H1 (cell line): ENCODE measurements around the gene CCNI. TPM values are rescaled to one million over a fixed set of nuclear protein-coding genes. Genes with fewer than 3 reads are reported as not detected.

Experiments used
- CTCF ChIA-PET: fragments of 300-600 bp; sonication (Branson Sonifier 250); formaldehyde crosslinking; loops from one replicate; lab custom pipeline; 2021; ENCODE audit not compliant: partially characterized antibody; lab: Charles Lee
- POLR2A ChIA-PET: fragments of 300-600 bp; sonication (Branson Sonifier 250); formaldehyde crosslinking; loops from one replicate; lab custom pipeline; 2021; ENCODE audit warnings: inconsistent platforms; ENCODE audit not compliant: partially characterized antibody; lab: Charles Lee
- DNase-seq, 2 experiments: peaks; one replicate each; pipeline versions ENCODE4 v3.0.0 to v3.0.0-alpha.2; 2010 to 2022; ENCODE audit warnings: low spot score in 2 of 2, low read depth in 1 of 2, mixed read lengths in 1 of 2
- FAIRE-seq: peaks from 2 replicates; lab custom pipeline; 2011; peaks lifted over from hg19 to GRCh38; lab: Jason Lieb, UNC
- H2AFZ ChIP-seq: 2 replicates; pipeline ENCODE4 v1.8.1; 2012; ENCODE audit warnings: low read length, inconsistent platforms
- H2AK5ac ChIP-seq: 2 replicates; pipeline ENCODE4 v1.6.1; 2013; ENCODE audit warnings: low read depth, low read length
- H2BK120ac ChIP-seq: replicated peaks from 2 replicates; pipeline ENCODE3; 2013; ENCODE audit warnings: low read depth, low read length, inconsistent platforms
- H2BK12ac ChIP-seq: 2 replicates; pipeline ENCODE4 v1.6.1; 2013; ENCODE audit warnings: low read depth, low read length
- H2BK15ac ChIP-seq: 2 replicates; pipeline ENCODE4 v1.6.1; 2013; ENCODE audit warnings: low read length
- H2BK20ac ChIP-seq: 2 replicates; pipeline ENCODE4 v1.6.1; 2013; ENCODE audit warnings: low read length
- H2BK5ac ChIP-seq: 2 replicates; pipeline ENCODE4 v1.6.1; 2013; ENCODE audit warnings: low read depth, low read length
- H3K14ac ChIP-seq: 2 replicates; pipeline ENCODE4 v1.6.1; 2013; ENCODE audit warnings: inconsistent platforms; ENCODE audit not compliant: insufficient read length
- H3K18ac ChIP-seq: 2 replicates; pipeline ENCODE4 v1.6.1; 2013; ENCODE audit warnings: low read length; ENCODE audit errors: extremely low read depth
- H3K23ac ChIP-seq: 2 replicates; pipeline ENCODE4 v1.6.1; 2013; ENCODE audit warnings: inconsistent platforms; ENCODE audit not compliant: insufficient read length
- H3K23me2 ChIP-seq: 2 replicates; pipeline ENCODE4 v1.6.1; 2013; ENCODE audit warnings: low read depth, low read length
- H3K27ac ChIP-seq: 2 replicates; pipeline ENCODE4 v1.6.1; 2011; ENCODE audit warnings: low read depth, low read length, inconsistent platforms
- H3K27me3 ChIP-seq, 4 experiments: replicated peaks in 1 of 4; 1 replicate in 1 of 4; 2 replicates in 3 of 4; pipeline versions ENCODE4 v1.6.1 to v1.8.1; 2011 to 2013; ENCODE audit warnings: low read length in 3 of 4, mild to moderate bottlenecking in 3 of 4, inconsistent platforms in 2 of 4, mixed read lengths in 2 of 4, moderate library complexity in 1 of 4; ENCODE audit not compliant: control insufficient read depth in 3 of 4, insufficient read depth in 3 of 4; ENCODE audit errors: extremely low read depth in 1 of 4
- H3K36me3 ChIP-seq, 4 experiments: 2 replicates each; pipeline versions ENCODE4 v1.6.1 to v1.8.1; 2011 to 2013; ENCODE audit warnings: mild to moderate bottlenecking in 4 of 4, low read length in 3 of 4, moderate library complexity in 2 of 4, control low read depth in 1 of 4, inconsistent platforms in 1 of 4; ENCODE audit not compliant: insufficient read depth in 4 of 4, control insufficient read depth in 2 of 4
- H3K4ac ChIP-seq: replicated peaks from 2 replicates; pipeline ENCODE3; 2013; ENCODE audit warnings: low read length, low read depth, mixed read lengths, inconsistent platforms; ENCODE audit not compliant: insufficient read length
- H3K4me1 ChIP-seq, 4 experiments: replicated peaks in 1 of 4; 1 replicate in 1 of 4; 2 replicates in 3 of 4; pipeline versions ENCODE4 v1.6.1 to v1.8.1; 2011 to 2013; ENCODE audit warnings: low read length in 3 of 4, inconsistent platforms in 2 of 4, mixed read lengths in 1 of 4; ENCODE audit not compliant: insufficient read depth in 4 of 4, control insufficient read depth in 3 of 4
- H3K4me2 ChIP-seq, 2 experiments: 2 replicates each; pipeline versions ENCODE4 v1.6.1 to v1.8.1; 2011 to 2013; ENCODE audit warnings: low read depth in 2 of 2, low read length in 2 of 2, control low read depth in 1 of 2, inconsistent platforms in 1 of 2, mild to moderate bottlenecking in 1 of 2; ENCODE audit not compliant: insufficient read depth in 1 of 2
- H3K4me3 ChIP-seq, 4 experiments: fragments of 200-600, 300-600 bp in 1 of 4; sonication (generic), shearing (Covaris generic), sonication (Bioruptor Twin) in 1 of 4; 2 replicates each; pipeline versions ENCODE4 v1.5.1 to v1.8.1; 2011 to 2016; ENCODE audit warnings: low read length in 4 of 4, low read depth in 3 of 4, control low read depth in 2 of 4, inconsistent platforms in 2 of 4, mild to moderate bottlenecking in 2 of 4, mixed read lengths in 1 of 4, moderate library complexity in 1 of 4; ENCODE audit not compliant: insufficient read depth in 2 of 4; ENCODE audit errors: extremely low read depth in 1 of 4
- H3K56ac ChIP-seq: replicated peaks from 2 replicates; pipeline ENCODE3; 2013; ENCODE audit warnings: low read depth, mild to moderate bottlenecking, mixed read lengths, low read length, inconsistent platforms; ENCODE audit not compliant: insufficient read length
- H3K79me1 ChIP-seq: 2 replicates; pipeline ENCODE4 v1.6.1; 2013; ENCODE audit warnings: low read depth, low read length, control low read depth
- H3K79me2 ChIP-seq, 2 experiments: 2 replicates each; pipeline versions ENCODE4 v1.6.1 to v1.8.1; 2012 to 2013; ENCODE audit warnings: low read length in 2 of 2, mild to moderate bottlenecking in 2 of 2, inconsistent platforms in 1 of 2; ENCODE audit not compliant: insufficient read depth in 2 of 2, control insufficient read depth in 1 of 2
- H3K9ac ChIP-seq, 4 experiments: replicated peaks in 1 of 4; 1 replicate in 1 of 4; 2 replicates in 3 of 4; pipeline versions ENCODE4 v1.6.1 to v1.8.1; 2011 to 2013; ENCODE audit warnings: low read depth in 3 of 4, low read length in 3 of 4, control low read depth in 2 of 4, mild to moderate bottlenecking in 2 of 4, moderate library complexity in 2 of 4, inconsistent platforms in 1 of 4; ENCODE audit errors: extremely low read depth in 1 of 4
- H3K9me3 ChIP-seq, 2 experiments: 2 replicates each; pipeline versions ENCODE4 v1.6.1 to v1.8.1; 2012 to 2013; ENCODE audit warnings: mild to moderate bottlenecking in 2 of 2, moderate library complexity in 2 of 2, control low read depth in 1 of 2, inconsistent platforms in 1 of 2, low read depth in 1 of 2, low read length in 1 of 2, mixed read lengths in 1 of 2; ENCODE audit not compliant: insufficient read depth in 2 of 2
- H4K20me1 ChIP-seq, 2 experiments: replicated peaks in 1 of 2; 2 replicates each; pipeline versions ENCODE3 to v1.8.1; 2011 to 2013; ENCODE audit warnings: inconsistent platforms in 2 of 2, low read length in 2 of 2, mild to moderate bottlenecking in 1 of 2; ENCODE audit not compliant: insufficient read depth in 2 of 2, control insufficient read depth in 1 of 2
- H4K5ac ChIP-seq: 2 replicates; pipeline ENCODE4 v1.6.1; 2013; ENCODE audit warnings: low read length, low read depth, mixed read lengths, inconsistent platforms; ENCODE audit not compliant: insufficient read length
- H4K8ac ChIP-seq: 2 replicates; pipeline ENCODE4 v1.8.0; 2013; ENCODE audit warnings: mild to moderate bottlenecking, moderate library complexity, low read length, inconsistent platforms; ENCODE audit not compliant: insufficient read depth; ENCODE audit errors: extremely low read depth
- H4K91ac ChIP-seq: replicated peaks from 2 replicates; pipeline ENCODE3; 2013; ENCODE audit warnings: low read length, mixed read lengths, inconsistent platforms; ENCODE audit not compliant: insufficient read length
- ATF2 ChIP-seq: IDR thresholded peaks from 2 replicates; pipeline ENCODE4 v1.6.1; 2012; ENCODE audit warnings: low read length, inconsistent platforms
- BACH1 ChIP-seq: IDR thresholded peaks from 2 replicates; pipeline ENCODE4 v1.6.1; 2012; ENCODE audit warnings: low read length, improper control_type of control experiment
- CEBPB ChIP-seq: IDR thresholded peaks from 2 replicates; pipeline ENCODE4 v1.6.1; 2012; ENCODE audit warnings: low read depth, low read length
- CHD1 ChIP-seq: IDR thresholded peaks from 2 replicates; pipeline ENCODE4 v1.6.1; 2012; ENCODE audit warnings: low read depth, low read length, improper control_type of control experiment
- EGR1 ChIP-seq: IDR thresholded peaks from 2 replicates; pipeline ENCODE4 v1.6.1; 2011; ENCODE audit warnings: low read depth, low read length, borderline replicate concordance
- KDM5A ChIP-seq: fragments of 200-600 bp; IDR thresholded peaks from 2 replicates; pipeline ENCODE4 v1.7.1; 2012; ENCODE audit warnings: mild to moderate bottlenecking, low read length, inconsistent platforms, mixed read lengths
- RAD21 ChIP-seq, 2 experiments: IDR thresholded peaks in 1 of 2; conservative IDR thresholded peaks in 1 of 2; 2 replicates each; pipeline ENCODE4 v1.6.1; 2011; ENCODE audit warnings: low read depth in 2 of 2, low read length in 2 of 2, improper control_type of control experiment in 1 of 2, inconsistent platforms in 1 of 2, mild to moderate bottlenecking in 1 of 2, moderate library complexity in 1 of 2
- SIX5 ChIP-seq: IDR thresholded peaks from 2 replicates; pipeline ENCODE4 v1.6.1; 2011; ENCODE audit warnings: mild to moderate bottlenecking, low read depth, low read length
- SUZ12 ChIP-seq: fragments of 200-600 bp; sonication (generic); IDR thresholded peaks from 2 replicates; pipeline ENCODE4 v1.6.1; 2012; ENCODE audit warnings: mild to moderate bottlenecking, inconsistent platforms, low read length, moderate library complexity, mixed read lengths
- TBP ChIP-seq: IDR thresholded peaks from 2 replicates; pipeline ENCODE4 v1.6.1; 2011; ENCODE audit warnings: low read depth, low read length, improper control_type of control experiment
- WGBS, 2 experiments: shearing (Covaris generic) in 1 of 2; methylation state at CpG; one replicate each; pipeline versions ENCODE4 v1.1.6 to v1.1.7; 2013 to 2015; ENCODE audit warnings: low lambda C conversion rate in 2 of 2, mixed read lengths in 2 of 2, inconsistent platforms in 1 of 2, low coverage in 1 of 2, missing lambda C conversion rate in 1 of 2; ENCODE audit not compliant: insufficient replicate concordance in 2 of 2, insufficient coverage in 1 of 2, insufficient read length in 1 of 2; ENCODE audit errors: extremely low coverage in 1 of 2, missing lambda C conversion rate in 1 of 2; 5-methylcytosine and 5-hydroxymethylcytosine counted together
- polyA plus RNA-seq, 7 experiments: library from polyadenylated mRNA; depleted of rRNA in 3 of 7; stranded (reverse) in 5 of 7; unstranded in 2 of 7; fragments of >200 nt in 5 of 7; fragments of 200-250 nt in 2 of 7; gene quantifications; 1 replicate in 5 of 7; 2 replicates in 1 of 7; 4 replicates in 1 of 7; pipeline versions ENCODE4 v1.2.1 to v1.2.3, GENCODE V29; 2011 to 2013; ENCODE audit warnings: missing spikeins in 2 of 7, mixed read lengths in 2 of 7
- total RNA-seq: library from RNA; stranded (reverse); fragmentation: NEBNext Ultra II Directional; extraction: Animal tissue kit (Norgen Biotek cat#: 25700); gene quantifications from 2 replicates; pipeline ENCODE4 v1.2.1, GENCODE V29; 2021

Gene CCNI
- total and polyA plus RNA-seq, 2 of the 8 experiments (the other 6 are each of a cell fraction or from before 2014, with no cell fraction given) = 97.8 to 234 TPM

- H3K4me2 ChIP-seq = no peak overlapping the region
- H2BK5ac ChIP-seq = no peak overlapping the region
- H3K27ac ChIP-seq = no peak overlapping the region
- H3K4me1 ChIP-seq = peaks cover 9 to 28% (median 13%) of the 10 kb centered on the region in 4 experiments; a peak in 6 of 7 replicates
- H3K14ac ChIP-seq = no peak overlapping the region
- H3K4me3 ChIP-seq = no peak overlapping the region
- H2BK20ac ChIP-seq = no peak overlapping the region
- ChIA-PET POLR2A (interaction anchor here (0.7 to 1.1 kb wide), 2 partner anchors 9 to 19 kb away, joined by 3 to 4 read pairs; no protein-coding TSS in a partner anchor), CTCF (interaction anchor here (0.6 to 1.7 kb wide), 7 partner anchors 10 to 522 kb away, joined by 3 to 5 read pairs (median 3); no protein-coding TSS in a partner anchor)
- no peak overlapping the region for H3K23ac ChIP-seq
- H4K5ac ChIP-seq = no peak overlapping the region
- H3K4ac ChIP-seq = no peak overlapping the region
- H2AK5ac ChIP-seq = no peak overlapping the region
- H3K36me3 ChIP-seq = peaks cover 0 to 8% (median 4%) of the 10 kb centered on the region in 4 experiments; a peak in 3 of 8 replicates
- FAIRE-seq = no peak
- no peak overlapping the region for H4K8ac ChIP-seq
- H3K18ac ChIP-seq = no peak overlapping the region
- no peaks in the 10 kb centered on the region for H3K79me2 ChIP-seq
- no peak overlapping the region for H2AFZ ChIP-seq
- peaks cover 0 to 1% (median 0%) of the 10 kb centered on the region in 4 experiments; a peak in 1 of 7 replicates for H3K27me3 ChIP-seq
- 79% methylated on average over 4 of the region's 4 CpGs; no CpG with 5 or more reads in 1 of the 2 experiments for WGBS, 2 experiments
- no peaks in the 10 kb centered on the region for H3K79me1 ChIP-seq
- H4K20me1 ChIP-seq = no peaks in the 10 kb centered on the region
- no peak overlapping the region for H3K56ac ChIP-seq
- H2BK120ac ChIP-seq = no peak overlapping the region
- no peak for DNase-seq
- TF ChIP-seq BACH1 = no peak
- no peak for TF ChIP-seq KDM5A
- TF ChIP-seq RAD21 (IDR thresholded peaks at IDR 0.05 in 1 of 2, conservative IDR thresholded peaks at IDR 0.05 in 1 of 2; ENCODE audit: low read depth in 2 of 2, low read length in 2 of 2) = no peak
- TF ChIP-seq SUZ12 = no peak
- TF ChIP-seq EGR1 = no peak
- TF ChIP-seq TBP = no peak
- no peak for TF ChIP-seq ATF2
- TF ChIP-seq CHD1 = no peak
- TF ChIP-seq SIX5 = no peak
- no peak for TF ChIP-seq CEBPB
- no peak overlapping the region for H3K9ac ChIP-seq
- H3K23me2 ChIP-seq = no peaks in the 10 kb centered on the region
- H2BK15ac ChIP-seq = no peak overlapping the region
- no peak overlapping the region for H4K91ac ChIP-seq
- H2BK12ac ChIP-seq = no peak overlapping the region
- H3K9me3 ChIP-seq = no peaks in the 10 kb centered on the region
These were observed 68.9 kb downstream of the CCNI start for GRCh38 chr4:77006753-77007353.
